ENCODE results near the gene VEZT. TPM values are rescaled to one million over a fixed set of nuclear protein-coding genes. Genes with fewer than 3 reads are reported as not detected.
A peak's percentile ranks its signal among the peaks of the same experiment; 100 is the strongest.

Gene VEZT
- polyA plus RNA-seq, 3 donors: 14.6 to 20.6 (median 16.7) TPM

DNA sequence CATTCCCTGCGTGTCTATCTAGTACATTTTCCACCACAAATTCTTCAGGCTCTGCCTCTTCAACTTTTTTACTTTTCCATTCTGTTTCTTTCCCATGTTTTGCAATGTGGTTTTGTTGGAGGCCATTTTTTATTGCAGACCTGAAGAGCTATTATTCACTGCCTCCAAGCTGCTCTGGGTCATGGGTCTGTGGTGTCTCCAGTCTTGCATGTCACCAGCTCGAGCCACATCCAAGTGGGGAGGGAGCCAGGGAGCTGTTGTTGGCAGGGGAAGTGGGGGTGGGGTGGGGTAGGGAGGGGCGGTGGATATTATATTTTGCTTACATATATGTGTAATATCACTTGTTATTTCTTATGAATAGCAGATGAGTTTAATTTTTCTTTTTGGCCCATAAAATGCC is 69.1 kb downstream of the VEZT start:
- Histone ChIP-seq H4K20me1 (ENCODE audit: insufficient read depth, low read length) (no peaks in the 10 kb centered on the region), H3K27me3 (ENCODE audit: control insufficient read depth in 2 of 2, insufficient read depth in 2 of 2, low read length in 2 of 2) (no peaks in the 10 kb centered on the region), H3K4me2 (replicated peaks; ENCODE audit: extremely low read depth, low read length, poor library complexity, severe bottlenecking) (no peak overlapping the region), H3K9me3 (replicated peaks in 1 of 2; ENCODE audit: control insufficient read depth in 1 of 2, insufficient read depth in 1 of 2, low read length in 2 of 2) (no peaks in the 10 kb centered on the region), H3K79me2 (ENCODE audit: insufficient read depth, low read length) (no peaks in the 10 kb centered on the region), H3K27ac (ENCODE audit: low read depth in 1 of 2, low read length in 2 of 2) (no peak overlapping the region), H3K4me3 (replicated peaks in 1 of 3; ENCODE audit: low read depth in 2 of 3, low read length in 3 of 3) (no peak overlapping the region), H3K4me1 (ENCODE audit: control insufficient read depth in 1 of 2, insufficient read depth in 2 of 2, low read length in 2 of 2) (no peaks in the 10 kb centered on the region), H2AFZ (ENCODE audit: insufficient read depth, low read depth, low read length, poor library complexity, severe bottlenecking) (no peak overlapping the region), H3K36me3 (replicated peaks in 1 of 2; ENCODE audit: control insufficient read depth in 1 of 2, insufficient read depth in 2 of 2, low read length in 2 of 2) (peaks cover 38 to 78% of the 10 kb centered on the region in 2 donors), H3K9ac (ENCODE audit: insufficient read depth, low read length, poor library complexity, severe bottlenecking) (no peak overlapping the region)
- Mint-ChIP-seq H3K36me3 (peaks cover 50 to 69% of the 10 kb centered on the region in 2 donors), H3K4me3 (no peak overlapping the region), H3K27ac (peak overlapping the region in 1 of 7 donors; percentile 48), H3K4me1 (no peaks in the 10 kb centered on the region), H3K27me3 (ENCODE audit: low read depth in 3 of 3) (peaks cover 0 to 4% (median 0%) of the 10 kb centered on the region in 3 donors), H3K9me3 (no peaks in the 10 kb centered on the region)
- TF ChIP-seq, protein P1, sequence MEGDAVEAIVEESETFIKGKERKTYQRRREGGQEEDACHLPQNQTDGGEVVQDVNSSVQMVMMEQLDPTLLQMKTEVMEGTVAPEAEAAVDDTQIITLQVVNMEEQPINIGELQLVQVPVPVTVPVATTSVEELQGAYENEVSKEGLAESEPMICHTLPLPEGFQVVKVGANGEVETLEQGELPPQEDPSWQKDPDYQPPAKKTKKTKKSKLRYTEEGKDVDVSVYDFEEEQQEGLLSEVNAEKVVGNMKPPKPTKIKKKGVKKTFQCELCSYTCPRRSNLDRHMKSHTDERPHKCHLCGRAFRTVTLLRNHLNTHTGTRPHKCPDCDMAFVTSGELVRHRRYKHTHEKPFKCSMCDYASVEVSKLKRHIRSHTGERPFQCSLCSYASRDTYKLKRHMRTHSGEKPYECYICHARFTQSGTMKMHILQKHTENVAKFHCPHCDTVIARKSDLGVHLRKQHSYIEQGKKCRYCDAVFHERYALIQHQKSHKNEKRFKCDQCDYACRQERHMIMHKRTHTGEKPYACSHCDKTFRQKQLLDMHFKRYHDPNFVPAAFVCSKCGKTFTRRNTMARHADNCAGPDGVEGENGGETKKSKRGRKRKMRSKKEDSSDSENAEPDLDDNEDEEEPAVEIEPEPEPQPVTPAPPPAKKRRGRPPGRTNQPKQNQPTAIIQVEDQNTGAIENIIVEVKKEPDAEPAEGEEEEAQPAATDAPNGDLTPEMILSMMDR (IDR thresholded peaks at IDR 0.05): no peak
- intact Hi-C loops (cut with micrococcal nuclease): no loop called here
- no CpG with 5 or more reads among the region's 3 CpGs for WGBS (ENCODE audit: insufficient coverage)
- DNase-seq: no peak

DNA sequence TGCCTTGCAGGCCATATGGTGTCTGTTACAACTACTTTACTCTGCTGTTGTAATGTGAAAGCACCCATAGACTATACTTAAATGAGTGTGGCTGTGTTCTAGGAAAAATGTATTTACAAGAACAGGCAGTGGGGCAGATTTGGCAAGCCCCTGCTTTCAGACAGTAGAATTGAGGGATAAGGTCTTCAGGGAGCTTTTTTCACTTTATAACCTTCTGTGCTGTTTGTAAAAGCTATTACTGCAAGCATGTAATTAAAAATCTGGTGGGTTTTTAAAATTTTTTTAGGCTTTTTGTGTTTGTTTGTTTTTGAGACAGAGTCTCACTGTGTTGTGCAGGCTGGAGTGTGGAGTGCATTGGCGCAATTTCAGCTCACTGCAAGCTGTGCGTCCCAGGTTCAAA is 73.9 kb downstream of the VEZT start:
- Histone ChIP-seq H3K4me2 (replicated peaks; ENCODE audit: extremely low read depth, low read length, poor library complexity, severe bottlenecking) (no peak overlapping the region), H2AFZ (ENCODE audit: insufficient read depth, low read depth, low read length, poor library complexity, severe bottlenecking) (no peak overlapping the region), H3K9ac (ENCODE audit: insufficient read depth, low read length, poor library complexity, severe bottlenecking) (no peak overlapping the region), H3K27ac (ENCODE audit: low read depth in 1 of 2, low read length in 2 of 2) (no peak overlapping the region), H3K4me3 (replicated peaks in 1 of 3; ENCODE audit: low read depth in 2 of 3, low read length in 3 of 3) (no peak overlapping the region), H3K4me1 (ENCODE audit: control insufficient read depth in 1 of 2, insufficient read depth in 2 of 2, low read length in 2 of 2) (no peaks in the 10 kb centered on the region), H4K20me1 (ENCODE audit: insufficient read depth, low read length) (no peaks in the 10 kb centered on the region), H3K36me3 (replicated peaks in 1 of 2; ENCODE audit: control insufficient read depth in 1 of 2, insufficient read depth in 2 of 2, low read length in 2 of 2) (peaks cover 27 to 71% of the 10 kb centered on the region in 2 donors), H3K27me3 (ENCODE audit: control insufficient read depth in 2 of 2, insufficient read depth in 2 of 2, low read length in 2 of 2) (no peaks in the 10 kb centered on the region), H3K9me3 (replicated peaks in 1 of 2; ENCODE audit: control insufficient read depth in 1 of 2, insufficient read depth in 1 of 2, low read length in 2 of 2) (no peaks in the 10 kb centered on the region), H3K79me2 (ENCODE audit: insufficient read depth, low read length) (no peaks in the 10 kb centered on the region)
- 83% methylated on average over 1 of the region's 2 CpGs for WGBS (ENCODE audit: insufficient coverage)
- H3K27ac Mint-ChIP-seq: no peak overlapping the region
- no peaks in the 10 kb centered on the region for H3K27me3 Mint-ChIP-seq (ENCODE audit: low read depth in 3 of 3)
- DNase-seq: no peak
- peaks cover 41 to 51% of the 10 kb centered on the region in 2 donors for H3K36me3 Mint-ChIP-seq
- intact Hi-C loops (cut with micrococcal nuclease): no loop called here
- H3K9me3 Mint-ChIP-seq: no peaks in the 10 kb centered on the region
- TF ChIP-seq, protein P1 (IDR thresholded peaks at IDR 0.05): no peak
- H3K4me1 Mint-ChIP-seq: no peaks in the 10 kb centered on the region
- no peak overlapping the region for H3K4me3 Mint-ChIP-seq

Data from CD14-positive monocyte (primary cell).